HepG2 (cell line): ENCODE data around the gene PDGFRB. TPM values are rescaled to one million over a fixed set of nuclear protein-coding genes. Genes with fewer than 3 reads are reported as not detected.

ENCODE experiments used
- ATAC-seq: fragments of 200-7000 bp; cut with Tn5 transposase; 3 replicates; pipeline ENCODE4 v1.9.1; 2020; ENCODE audit warnings: mild to moderate bottlenecking, moderate library complexity
- BruUV-seq: library from RNA; stranded (reverse); fragments of 400-500 nt; replicated peaks from 2 replicates; lab custom pipeline; 2021; lab: Mats Ljungman, UMichigan
- CTCF ChIA-PET: fragments of 300-600 bp; formaldehyde crosslinking; extraction: SDS; loops from one replicate; lab custom pipeline; 2021; ENCODE audit warnings: low total read pairs, inconsistent platforms, low intra/inter-chr PET ratio; lab: Yijun Ruan, JAX
- POLR2A ChIA-PET: fragments of 350-600 bp; sonication (Branson Sonifier 250); formaldehyde crosslinking; loops from one replicate; lab custom pipeline; 2020; ENCODE audit warnings: antibody characterized with exemption, inconsistent platforms; lab: Yijun Ruan, JAX
- DNase-seq: peaks from one replicate; pipeline ENCODE4 v3.0.0-alpha.2; 2015; ENCODE audit warnings: low spot score
- FAIRE-seq: peaks from 3 replicates; lab custom pipeline; 2011; peaks lifted over from hg19 to GRCh38; lab: Jason Lieb, UNC
- H2AFZ ChIP-seq: one replicate; pipeline ENCODE4 v1.6.1; 2011; ENCODE audit warnings: low read length, inconsistent platforms
- H3K27ac ChIP-seq: fragments of 300-600 bp; 3 replicates; pipeline ENCODE4 v1.8.0; 2011; ENCODE audit warnings: mixed run types, mild to moderate bottlenecking, mixed read lengths, low read length, inconsistent platforms; ENCODE audit not compliant: insufficient read depth; ENCODE audit errors: extremely low read length
- H3K27me3 ChIP-seq, 2 experiments: fragments of 200-600 bp in 1 of 2; 2 replicates in 1 of 2; 3 replicates in 1 of 2; pipeline versions ENCODE4 v1.6.0 to v1.8.0; 2011; ENCODE audit warnings: low read length in 2 of 2, mild to moderate bottlenecking in 2 of 2, moderate library complexity in 2 of 2, inconsistent platforms in 1 of 2; ENCODE audit not compliant: insufficient read depth in 2 of 2, control insufficient read depth in 1 of 2
- H3K36me3 ChIP-seq, 2 experiments: fragments of 200-600 bp in 1 of 2; replicated peaks in 1 of 2; 2 replicates in 1 of 2; 3 replicates in 1 of 2; pipeline versions ENCODE4 v1.5.1 to v1.8.0; 2011; ENCODE audit warnings: low read length in 2 of 2, inconsistent platforms in 1 of 2; ENCODE audit not compliant: insufficient read depth in 2 of 2, control insufficient read depth in 1 of 2
- H3K4me1 ChIP-seq: 2 replicates; pipeline ENCODE4 v1.5.1; 2012; ENCODE audit warnings: low read length, inconsistent platforms; ENCODE audit not compliant: insufficient read depth
- H3K4me2 ChIP-seq: 2 replicates; pipeline ENCODE4 v1.6.0; 2011; ENCODE audit warnings: low read depth, low read length, inconsistent platforms
- H3K4me3 ChIP-seq, 3 experiments: fragments of 200-600 bp in 1 of 3; sonication (generic), shearing (Covaris generic) in 1 of 3; replicated peaks in 1 of 3; 2 replicates each; pipeline ENCODE4 v1.5.1; 2011 to 2016; ENCODE audit warnings: low read length in 3 of 3, inconsistent platforms in 2 of 3, low read depth in 2 of 3, mild to moderate bottlenecking in 2 of 3, control low read depth in 1 of 3, mixed read lengths in 1 of 3; ENCODE audit not compliant: insufficient read depth in 1 of 3
- H3K79me2 ChIP-seq: one replicate; pipeline ENCODE4 v1.6.1; 2011; ENCODE audit warnings: low read length, inconsistent platforms; ENCODE audit not compliant: insufficient read depth
- H3K9ac ChIP-seq: 2 replicates; pipeline ENCODE4 v1.6.0; 2011; ENCODE audit warnings: mild to moderate bottlenecking, low read depth, low read length, inconsistent platforms; ENCODE audit not compliant: insufficient read depth
- H3K9me3 ChIP-seq: 2 replicates; pipeline ENCODE4 v1.5.1; 2012; ENCODE audit warnings: mild to moderate bottlenecking, low read length
- H4K20me1 ChIP-seq: 2 replicates; pipeline ENCODE4 v1.6.0; 2011; ENCODE audit warnings: inconsistent platforms, mild to moderate bottlenecking, low read length, moderate library complexity; ENCODE audit not compliant: insufficient read depth
- DNMT3B ChIP-seq: conservative IDR thresholded peaks from 2 replicates; pipeline ENCODE4 v1.6.1; 2016; ENCODE audit warnings: missing biosample characterization, control low read depth
- EHMT2 ChIP-seq: fragments of 200-600 bp; sonication (generic); IDR thresholded peaks from 2 replicates; pipeline ENCODE4 v1.7.0; 2017; ENCODE audit warnings: antibody characterized with exemption, low read depth, low read length, borderline replicate concordance
- ZBTB21 ChIP-seq: sonication (generic); formaldehyde crosslinking; IDR thresholded peaks from 2 replicates; pipeline ENCODE4 v1.4.0; 2020; ENCODE audit warnings: missing genetic modification reagents
- ZNF629 ChIP-seq: sonication (generic); formaldehyde crosslinking; conservative IDR thresholded peaks from 2 replicates; pipeline ENCODE4 v1.5.0; 2020; ENCODE audit warnings: missing genetic modification reagents
- ZNF652 ChIP-seq: IDR thresholded peaks from 2 replicates; pipeline ENCODE4 v1.6.1; 2016; ENCODE audit warnings: low read depth, borderline replicate concordance
- ZNF788 ChIP-seq: sonication (generic); formaldehyde crosslinking; IDR thresholded peaks from 2 replicates; pipeline ENCODE4 v1.5.0; 2020; ENCODE audit warnings: mild to moderate bottlenecking, missing genetic modification reagents, borderline replicate concordance
- WGBS: methylation state at CpG from one replicate; pipeline ENCODE4 v1.1.6; 2017; ENCODE audit warnings: low lambda C conversion rate; 5-methylcytosine and 5-hydroxymethylcytosine counted together
- in situ Hi-C: cut with HindIII; loops from 2 replicates; pipeline ENCODE4 v1.10.0; 2017; ENCODE audit warnings: low pct_unique_long_range_greater_than_20kb; ENCODE audit not compliant: extremely low pct_ligation_motif_present
- intact Hi-C: fragments of 100-400 bp; cut with micrococcal nuclease; formaldehyde crosslinking; loops from one replicate; pipeline ENCODE4 v1.10.0; 2022; ENCODE audit not compliant: unreplicated experiment
- polyA plus RNA-seq, 8 experiments: library from polyadenylated mRNA; depleted of rRNA in 3 of 8; stranded (reverse) in 7 of 8; unstranded in 1 of 8; fragments of >200 nt; fragmentation: Illumina TruSeq in 4 of 8; extraction: Trizol in 4 of 8; gene quantifications; 2 replicates each; pipeline versions ENCODE4 v1.2.1 to v1.2.3, GENCODE V29; 2011 to 2016; ENCODE audit warnings: low read depth in 4 of 8, missing spikeins in 1 of 8, mixed read lengths in 1 of 8; ENCODE audit not compliant: insufficient read depth in 1 of 8
- total RNA-seq, 5 experiments: library from RNA; depleted of rRNA; stranded (reverse); fragments of >200 nt; fragmentation: Illumina TruSeq; extraction: Trizol; gene quantifications; 2 replicates each; pipeline ENCODE4 v1.2.3, GENCODE V29; 2016; ENCODE audit warnings: low read depth in 1 of 5
- TF ChIP-seq, protein P1 (sequence below): sonication (generic); formaldehyde crosslinking; IDR thresholded peaks from 2 replicates; pipeline ENCODE4 v1.9.0; 2021; ENCODE audit warnings: missing genetic modification reagents, borderline replicate concordance

Gene PDGFRB
- total and polyA plus RNA-seq, 2 of the 13 experiments (the other 11 are each of a cell fraction or from before 2014, with no cell fraction given) = 4.0 to 21.0 TPM

DNA sequence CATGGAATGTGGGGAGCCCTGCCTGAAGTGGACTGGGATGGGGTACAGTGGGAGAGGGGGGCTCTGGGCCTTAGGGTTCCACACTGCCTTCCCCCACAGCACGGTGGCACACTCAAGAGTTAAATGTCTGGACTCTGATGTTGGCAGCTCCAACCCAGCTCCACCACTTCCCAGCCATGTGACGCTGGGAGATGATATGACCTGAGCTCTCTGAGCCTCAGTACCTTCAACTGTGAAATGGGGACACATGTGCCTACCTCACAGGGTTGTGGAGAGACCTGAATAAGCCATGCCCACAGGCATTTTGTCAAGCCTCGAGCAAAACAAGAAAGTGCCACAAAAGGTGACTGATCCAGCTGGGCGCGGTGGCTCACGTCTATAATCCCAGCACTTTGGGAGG lies 3.4 kb upstream of the PDGFRB start:
- Histone ChIP-seq H4K20me1 (no peaks in the 10 kb centered on the region), H3K27me3 (peaks cover 0 to 17% of the 10 kb centered on the region in 2 experiments; a peak in 3 of 5 replicates), H3K36me3 (no peaks in the 10 kb centered on the region), H3K27ac (no peak overlapping the region), H3K79me2 (no peaks in the 10 kb centered on the region), H3K9ac (no peak overlapping the region), H3K4me2 (no peak overlapping the region), H3K4me3 (no peak overlapping the region), H3K9me3 (no peaks in the 10 kb centered on the region), H2AFZ (no peak overlapping the region), H3K4me1 (peaks cover 86% of the 10 kb centered on the region)
- ChIA-PET POLR2A (interaction anchor here (2.0 to 2.7 kb wide), 2 partner anchors 16 to 21 kb away, joined by 7 to 12 read pairs; no protein-coding TSS in a partner anchor), CTCF (no interaction called here)
- intact Hi-C loops = no loop called here
- TF ChIP-seq, protein P1, sequence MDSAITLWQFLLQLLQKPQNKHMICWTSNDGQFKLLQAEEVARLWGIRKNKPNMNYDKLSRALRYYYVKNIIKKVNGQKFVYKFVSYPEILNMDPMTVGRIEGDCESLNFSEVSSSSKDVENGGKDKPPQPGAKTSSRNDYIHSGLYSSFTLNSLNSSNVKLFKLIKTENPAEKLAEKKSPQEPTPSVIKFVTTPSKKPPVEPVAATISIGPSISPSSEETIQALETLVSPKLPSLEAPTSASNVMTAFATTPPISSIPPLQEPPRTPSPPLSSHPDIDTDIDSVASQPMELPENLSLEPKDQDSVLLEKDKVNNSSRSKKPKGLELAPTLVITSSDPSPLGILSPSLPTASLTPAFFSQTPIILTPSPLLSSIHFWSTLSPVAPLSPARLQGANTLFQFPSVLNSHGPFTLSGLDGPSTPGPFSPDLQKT = no peak
- no peak for TF ChIP-seq ZBTB21
- TF ChIP-seq EHMT2 = no peak
- TF ChIP-seq ZNF788 (CRISPR knock-in tag) = no peak
- peak; percentile 77 for TF ChIP-seq ZNF629 (CRISPR knock-in tag)
- BruUV-seq = no TSS peak
- no peak for FAIRE-seq
- in situ Hi-C loops = no loop called here
- no peak for DNase-seq
- ATAC-seq = no peak
- WGBS = 43% methylated on average over 5 of the region's 6 CpGs

DNA sequence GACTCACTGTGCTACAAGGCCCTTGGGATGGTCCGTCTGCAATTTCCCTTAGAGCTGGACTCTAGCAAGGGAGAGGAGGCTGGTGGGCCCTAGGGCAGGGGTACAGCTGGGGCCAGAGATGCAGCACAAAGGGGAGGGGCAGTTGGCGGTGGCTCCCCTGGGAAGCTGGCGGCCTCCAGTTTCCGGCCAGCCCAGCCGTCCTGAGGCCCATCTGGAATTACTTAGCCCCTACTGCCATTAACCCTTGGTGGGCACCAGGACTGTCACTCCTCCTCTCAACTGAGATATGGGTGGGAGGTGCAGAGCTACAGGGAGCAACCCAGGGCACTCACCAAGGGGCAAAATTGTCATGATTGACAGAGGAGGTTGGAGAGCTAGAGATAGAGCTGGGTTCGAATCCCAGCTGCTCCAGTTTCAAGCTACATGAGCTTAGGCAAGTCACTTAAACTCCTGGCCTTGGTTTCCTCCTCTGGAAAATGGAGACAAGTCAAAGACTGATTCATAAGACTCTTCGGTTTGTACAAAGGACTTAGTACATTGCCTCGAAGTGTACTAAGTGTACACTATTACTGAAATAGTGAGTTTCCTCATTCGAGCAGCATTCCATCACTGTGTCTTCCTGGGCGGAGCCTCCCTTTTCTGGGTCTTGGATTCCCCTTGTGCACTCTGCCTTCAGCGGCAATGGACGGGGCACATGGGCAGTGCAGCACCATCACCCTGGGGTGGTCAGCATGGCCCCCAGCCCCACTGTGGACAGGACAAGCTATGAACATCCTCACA lies 2.7 kb upstream of the PDGFRB start:
- no peak for FAIRE-seq
- Histone ChIP-seq H3K27ac (no peak overlapping the region), H3K4me3 (no peak overlapping the region), H3K27me3 (peaks cover 2 to 18% of the 10 kb centered on the region in 2 experiments; a peak in 3 of 5 replicates), H3K4me2 (no peak overlapping the region), H4K20me1 (no peaks in the 10 kb centered on the region), H2AFZ (no peak overlapping the region), H3K9ac (no peak overlapping the region), H3K9me3 (no peaks in the 10 kb centered on the region), H3K79me2 (no peaks in the 10 kb centered on the region), H3K4me1 (peaks cover 86% of the 10 kb centered on the region), H3K36me3 (no peaks in the 10 kb centered on the region)
- ChIA-PET POLR2A (interaction anchor here (2.0 to 2.7 kb wide), 2 partner anchors 15 to 20 kb away, joined by 7 to 12 read pairs; no protein-coding TSS in a partner anchor), CTCF (no interaction called here)
- intact Hi-C loops = no loop called here
- no peak for TF ChIP-seq DNMT3B (CRISPR knock-in tag)
- peak; percentile 87 for TF ChIP-seq ZNF652 (CRISPR knock-in tag)
- in situ Hi-C loops = no loop called here
- no TSS peak for BruUV-seq
- WGBS = 32% methylated on average over 4 of the region's 12 CpGs
- DNase-seq = no peak
- no peak for ATAC-seq
